IMR-90 (cell line): ENCODE results near the gene PELI3.

Experiments used
- BHLHE40 ChIP-seq: fragments of 150-350 bp; IDR thresholded peaks from 2 replicates; pipeline ENCODE4 v1.6.1; 2016; ENCODE audit warnings: mild to moderate bottlenecking, low read depth, low read length
- CEBPB ChIP-seq: IDR thresholded peaks from 2 replicates; pipeline ENCODE4 v1.6.1; 2012; ENCODE audit warnings: low read depth, low read length, improper control_type of control experiment
- CHD1 ChIP-seq: IDR thresholded peaks from 2 replicates; pipeline ENCODE4 v1.6.1; 2012; ENCODE audit warnings: low read depth, low read length, improper control_type of control experiment
- CTCF ChIP-seq: conservative IDR thresholded peaks from 2 replicates; pipeline ENCODE4 v1.5.1; 2012; ENCODE audit warnings: mild to moderate bottlenecking, low read depth, low read length, improper control_type of control experiment
- ELK1 ChIP-seq: fragments of 150-350 bp; IDR thresholded peaks from 2 replicates; pipeline ENCODE4 v1.6.1; 2016; ENCODE audit warnings: low read depth, mild to moderate bottlenecking, low read length, moderate library complexity, borderline replicate concordance
- MAFK ChIP-seq: IDR thresholded peaks from 2 replicates; pipeline ENCODE4 v1.6.1; 2012; ENCODE audit warnings: low read depth, low read length, improper control_type of control experiment
- MXI1 ChIP-seq: IDR thresholded peaks from 2 replicates; pipeline ENCODE4 v1.6.1; 2012; ENCODE audit warnings: low read depth, mild to moderate bottlenecking, low read length, moderate library complexity, borderline replicate concordance
- NFE2L2 ChIP-seq: fragments of 150-350 bp; IDR thresholded peaks from 2 replicates; pipeline ENCODE4 v1.6.1; 2016; ENCODE audit warnings: low read depth, mild to moderate bottlenecking, low read length
- POLR2A ChIP-seq: IDR thresholded peaks from 2 replicates; pipeline ENCODE4 v1.6.1; 2012; ENCODE audit warnings: mild to moderate bottlenecking, low read depth, low read length
- RCOR1 ChIP-seq: IDR thresholded peaks from 2 replicates; pipeline ENCODE4 v1.6.1; 2012; ENCODE audit warnings: mild to moderate bottlenecking, low read length, improper control_type of control experiment; ENCODE audit not compliant: insufficient replicate concordance
- RFX5 ChIP-seq: IDR thresholded peaks from 2 replicates; pipeline ENCODE4 v1.8.0; 2012; ENCODE audit warnings: low read depth, mild to moderate bottlenecking, low read length, moderate library complexity
- USF2 ChIP-seq: fragments of 150-350 bp; IDR thresholded peaks from 2 replicates; pipeline ENCODE4 v1.6.1; 2017; ENCODE audit warnings: mild to moderate bottlenecking, antibody characterized with exemption, low read length, low read depth

GRCh38 chr11:66497206-66497605 lies 30.5 kb downstream of the PELI3 start:
- TF ChIP-seq CTCF (no peak), RCOR1 (no peak), ELK1 (no peak), POLR2A (no peak), RFX5 (no peak), MXI1 (no peak), NFE2L2 (no peak), USF2 (no peak), CEBPB (no peak), BHLHE40 (no peak), CHD1 (no peak), MAFK (no peak)
